Mesendoderm (in vitro differentiated cells): ENCODE measurements around the gene CORO1C.

Experiments
- DNase-seq: peaks from one replicate; pipeline ENCODE4 v3.0.0; 2013
- H2AK5ac ChIP-seq: 2 replicates; pipeline ENCODE4 v1.6.1; 2013; ENCODE audit warnings: low read length, inconsistent platforms
- H2BK120ac ChIP-seq: 2 replicates; pipeline ENCODE4 v1.6.1; 2013; ENCODE audit warnings: low read depth, mild to moderate bottlenecking, low read length, moderate library complexity, mixed read lengths
- H2BK15ac ChIP-seq: replicated peaks from 2 replicates; pipeline ENCODE4 v1.6.1; 2013; ENCODE audit warnings: low read depth, mild to moderate bottlenecking, moderate library complexity
- H2BK5ac ChIP-seq: 2 replicates; pipeline ENCODE4 v1.6.1; 2013; ENCODE audit warnings: low read length, inconsistent platforms
- H3K18ac ChIP-seq: 2 replicates; pipeline ENCODE4 v1.6.1; 2013; ENCODE audit warnings: mild to moderate bottlenecking, low read length, mixed read lengths
- H3K23ac ChIP-seq: one replicate; pipeline ENCODE4 v1.6.1; 2013; ENCODE audit warnings: low read length
- H3K27ac ChIP-seq: 2 replicates; pipeline ENCODE4 v1.5.1; 2013; ENCODE audit warnings: low read depth, mild to moderate bottlenecking, inconsistent platforms, low read length, moderate library complexity
- H3K27me3 ChIP-seq: 2 replicates; pipeline ENCODE4 v1.6.1; 2013; ENCODE audit warnings: low read length, control low read depth, mild to moderate bottlenecking, inconsistent platforms; ENCODE audit not compliant: insufficient read depth, poor library complexity
- H3K36me3 ChIP-seq: 2 replicates; pipeline ENCODE4 v1.6.1; 2013; ENCODE audit warnings: low read length, inconsistent platforms; ENCODE audit not compliant: control insufficient read depth, insufficient read depth
- H3K4ac ChIP-seq: one replicate; pipeline ENCODE4 v1.6.1; 2013; ENCODE audit warnings: low read depth, mild to moderate bottlenecking, low read length, moderate library complexity
- H3K4me1 ChIP-seq: 2 replicates; pipeline ENCODE4 v1.6.1; 2013; ENCODE audit warnings: low read depth, low read length, inconsistent platforms; ENCODE audit not compliant: control insufficient read depth
- H3K4me2 ChIP-seq: 2 replicates; pipeline ENCODE4 v1.6.1; 2013; ENCODE audit warnings: low read length
- H3K4me3 ChIP-seq: 2 replicates; pipeline ENCODE4 v1.5.1; 2013; ENCODE audit warnings: mild to moderate bottlenecking, low read length
- H3K56ac ChIP-seq: one replicate; pipeline ENCODE4 v1.6.1; 2013; ENCODE audit warnings: low read length
- H3K79me1 ChIP-seq: 2 replicates; pipeline ENCODE4 v1.6.1; 2013; ENCODE audit warnings: low read length, inconsistent platforms
- H3K79me2 ChIP-seq: 2 replicates; pipeline ENCODE4 v1.6.1; 2013; ENCODE audit warnings: mild to moderate bottlenecking, low read length; ENCODE audit not compliant: control insufficient read depth, insufficient read depth
- H3K9ac ChIP-seq: 2 replicates; pipeline ENCODE4 v1.6.1; 2013; ENCODE audit warnings: low read length, inconsistent platforms
- H4K5ac ChIP-seq: one replicate; pipeline ENCODE4 v1.6.1; 2013; ENCODE audit warnings: low read length
- H4K8ac ChIP-seq: one replicate; pipeline ENCODE4 v1.6.1; 2013; ENCODE audit warnings: low read depth, mild to moderate bottlenecking, control low read depth, low read length, moderate library complexity
- WGBS: extraction: QIAGEN DNeasy Blood & Tissue Kit; methylation state at CpG from one replicate; pipeline ENCODE4 v1.1.7; 2013; ENCODE audit warnings: low lambda C conversion rate, missing lambda C conversion rate; ENCODE audit not compliant: insufficient coverage; ENCODE audit errors: extremely low coverage; 5-methylcytosine and 5-hydroxymethylcytosine counted together

The CORO1C gene

DNA sequence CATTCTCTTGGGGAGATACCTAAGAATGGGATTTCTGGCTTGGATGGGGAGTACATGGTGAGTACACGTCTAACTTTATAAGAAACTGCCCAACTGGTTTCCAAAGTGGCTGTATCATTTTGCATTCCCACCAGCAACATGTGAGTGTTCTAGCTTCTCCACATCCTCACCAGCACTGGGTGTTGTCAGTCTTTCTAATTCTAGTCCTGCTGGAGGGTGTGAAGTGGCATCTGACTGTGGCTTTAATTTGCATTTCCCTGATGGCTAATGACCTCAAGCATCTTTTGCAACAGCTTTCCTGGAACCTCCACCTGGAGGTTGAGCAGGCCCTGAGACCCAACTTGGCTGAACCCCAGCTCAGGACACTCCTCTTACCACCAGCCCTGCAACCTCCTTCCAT is 115.4 kb downstream of the CORO1C start:
- Histone ChIP-seq H2BK5ac (no peak overlapping the region), H4K8ac (no peak overlapping the region), H3K4me3 (no peak overlapping the region), H3K18ac (no peak overlapping the region), H3K4ac (no peak overlapping the region), H3K9ac (no peak overlapping the region), H2AK5ac (no peak overlapping the region), H3K79me2 (no peaks in the 10 kb centered on the region), H3K4me1 (no peaks in the 10 kb centered on the region), H3K56ac (no peak overlapping the region), H3K23ac (no peak overlapping the region), H4K5ac (no peak overlapping the region), H3K36me3 (no peaks in the 10 kb centered on the region), H2BK15ac (no peak overlapping the region), H2BK120ac (no peak overlapping the region), H3K4me2 (no peak overlapping the region), H3K27ac (no peak overlapping the region), H3K79me1 (no peaks in the 10 kb centered on the region), H3K27me3 (no peaks in the 10 kb centered on the region)
- no peak for DNase-seq
- no CpG with 5 or more reads among the region's 1 CpG for WGBS

- Histone ChIP-seq H3K23ac (no peak overlapping the region), H2BK15ac (no peak overlapping the region), H2BK120ac (no peak overlapping the region), H4K5ac (no peak overlapping the region), H3K18ac (no peak overlapping the region), H3K27me3 (no peaks in the 10 kb centered on the region), H4K8ac (no peak overlapping the region), H3K79me1 (no peaks in the 10 kb centered on the region), H3K56ac (no peak overlapping the region), H2BK5ac (no peak overlapping the region), H3K4me2 (no peak overlapping the region), H3K9ac (no peak overlapping the region), H3K27ac (no peak overlapping the region), H2AK5ac (no peak overlapping the region), H3K4me3 (no peak overlapping the region), H3K4ac (no peak overlapping the region), H3K79me2 (no peaks in the 10 kb centered on the region), H3K36me3 (no peaks in the 10 kb centered on the region), H3K4me1 (no peaks in the 10 kb centered on the region)
- DNase-seq = no peak
- no CpG with 5 or more reads among the region's 6 CpGs for WGBS
Observed at GRCh38 chr12:108614639-108615038, 116.7 kb downstream of the CORO1C start.

- Histone ChIP-seq H3K23ac (no peak overlapping the region), H3K79me2 (no peaks in the 10 kb centered on the region), H2BK15ac (no peak overlapping the region), H2BK120ac (no peak overlapping the region), H3K27me3 (no peaks in the 10 kb centered on the region), H4K5ac (no peak overlapping the region), H2AK5ac (no peak overlapping the region), H3K56ac (no peak overlapping the region), H3K79me1 (no peaks in the 10 kb centered on the region), H3K4me3 (no peak overlapping the region), H2BK5ac (no peak overlapping the region), H3K4ac (no peak overlapping the region), H3K18ac (no peak overlapping the region), H3K4me2 (no peak overlapping the region), H3K36me3 (no peaks in the 10 kb centered on the region), H3K9ac (no peak overlapping the region), H3K4me1 (no peaks in the 10 kb centered on the region), H3K27ac (no peak overlapping the region), H4K8ac (no peak overlapping the region)
- no peak for DNase-seq
- no CpG with 5 or more reads among the region's 4 CpGs for WGBS
Observed at GRCh38 chr12:108614041-108614440, 117.3 kb downstream of the CORO1C start.

GRCh38 chr12:108613548-108613947 is 117.8 kb downstream of the CORO1C start:
- no peak overlapping the region for H3K4me3 ChIP-seq
- H3K9ac ChIP-seq = no peak overlapping the region
- H2BK5ac ChIP-seq = no peak overlapping the region
- no peaks in the 10 kb centered on the region for H3K27me3 ChIP-seq
- no peak overlapping the region for H3K4ac ChIP-seq
- no CpG with 5 or more reads among the region's 9 CpGs for WGBS
- no peak overlapping the region for H2BK120ac ChIP-seq
- H3K4me1 ChIP-seq = no peaks in the 10 kb centered on the region
- H3K18ac ChIP-seq = no peak overlapping the region
- no peaks in the 10 kb centered on the region for H3K79me2 ChIP-seq
- no peak overlapping the region for H3K4me2 ChIP-seq
- DNase-seq = no peak
- no peak overlapping the region for H4K8ac ChIP-seq
- H2BK15ac ChIP-seq = no peak overlapping the region
- H3K27ac ChIP-seq = no peak overlapping the region
- no peak overlapping the region for H3K56ac ChIP-seq
- H3K79me1 ChIP-seq = no peaks in the 10 kb centered on the region
- no peak overlapping the region for H2AK5ac ChIP-seq
- H3K23ac ChIP-seq = no peak overlapping the region
- H4K5ac ChIP-seq = no peak overlapping the region
- H3K36me3 ChIP-seq = no peaks in the 10 kb centered on the region

DNA sequence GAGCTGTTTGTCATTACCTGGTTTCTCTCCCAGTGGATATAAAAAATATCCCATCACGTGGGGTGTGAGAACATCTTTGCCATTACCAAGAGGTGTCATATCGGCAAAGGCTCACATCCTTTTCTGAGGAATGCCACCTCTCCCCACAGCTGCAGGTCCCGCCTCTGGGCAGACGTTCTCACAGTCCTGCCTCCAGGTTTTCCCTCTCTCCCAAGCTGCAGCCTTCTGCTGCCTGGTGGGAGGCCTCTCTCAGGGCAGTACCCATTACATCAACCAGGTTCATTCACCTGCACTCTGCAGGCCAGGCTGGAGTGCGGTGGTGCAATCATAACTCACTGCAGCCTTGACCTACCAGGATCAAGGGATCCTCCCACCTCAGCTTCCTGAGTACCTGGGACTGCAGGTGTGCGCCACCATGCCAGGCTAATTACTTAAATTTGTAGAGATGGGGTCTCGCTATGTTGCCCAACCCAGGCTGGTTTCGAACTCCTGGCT is 118.5 kb downstream of the CORO1C start:
- Histone ChIP-seq H3K79me1 (no peaks in the 10 kb centered on the region), H3K4me3 (no peak overlapping the region), H4K5ac (no peak overlapping the region), H3K4me2 (no peak overlapping the region), H3K4ac (no peak overlapping the region), H4K8ac (no peak overlapping the region), H3K9ac (no peak overlapping the region), H3K23ac (no peak overlapping the region), H2AK5ac (no peak overlapping the region), H2BK15ac (no peak overlapping the region), H3K18ac (no peak overlapping the region), H2BK120ac (no peak overlapping the region), H3K36me3 (no peaks in the 10 kb centered on the region), H3K27ac (no peak overlapping the region), H2BK5ac (no peak overlapping the region), H3K4me1 (no peaks in the 10 kb centered on the region), H3K56ac (no peak overlapping the region), H3K79me2 (no peaks in the 10 kb centered on the region), H3K27me3 (no peaks in the 10 kb centered on the region)
- DNase-seq = peak; percentile 74
- no CpG with 5 or more reads among the region's 8 CpGs for WGBS

GRCh38 chr12:108611884-108612415 is 119.4 kb downstream of the CORO1C start:
- Histone ChIP-seq H4K8ac (no peak overlapping the region), H4K5ac (no peak overlapping the region), H2AK5ac (no peak overlapping the region), H3K27ac (no peak overlapping the region), H2BK120ac (no peak overlapping the region), H3K36me3 (no peaks in the 10 kb centered on the region), H3K4me2 (no peak overlapping the region), H3K9ac (no peak overlapping the region), H3K23ac (no peak overlapping the region), H3K79me1 (no peaks in the 10 kb centered on the region), H3K18ac (no peak overlapping the region), H2BK5ac (no peak overlapping the region), H3K4me3 (no peak overlapping the region), H3K56ac (no peak overlapping the region), H2BK15ac (no peak overlapping the region), H3K79me2 (no peaks in the 10 kb centered on the region), H3K27me3 (no peaks in the 10 kb centered on the region), H3K4me1 (no peaks in the 10 kb centered on the region), H3K4ac (no peak overlapping the region)
- no CpG with 5 or more reads among the region's 5 CpGs for WGBS
- DNase-seq = peak; percentile 83
